ENCODE results near the gene DGCR8.

The DGCR8 gene

DNA sequence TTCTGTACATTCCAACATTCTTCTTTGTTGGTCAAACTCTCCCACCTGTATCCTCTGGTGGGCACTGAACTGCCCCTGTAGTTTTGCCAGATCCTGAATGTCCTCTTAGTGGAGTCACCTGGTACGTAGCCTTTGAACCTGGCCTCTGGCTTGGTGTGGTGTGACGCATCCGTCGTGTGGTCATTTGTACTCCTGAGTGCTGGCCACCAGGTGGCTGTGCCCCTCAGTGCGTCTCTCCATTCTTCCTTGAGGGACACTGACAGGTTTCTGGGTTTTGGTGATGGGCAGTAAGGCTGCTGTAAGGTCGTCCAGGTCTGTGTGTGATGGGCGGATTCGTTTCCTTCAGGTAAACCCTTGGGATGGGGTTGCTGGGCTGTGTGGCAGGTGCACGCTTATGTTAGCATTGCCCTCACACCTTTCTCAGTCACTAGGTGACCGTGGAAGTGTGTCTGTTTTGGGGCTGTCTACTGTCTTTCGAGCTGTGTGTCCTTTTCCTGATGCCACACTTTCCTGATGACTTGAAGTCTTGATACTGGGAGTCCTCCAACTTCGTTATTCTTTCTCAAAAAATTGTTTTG, 22.3 kb downstream of the DGCR8 start:
- no peak overlapping the region for H3K4me3 ChIP-seq (ENCODE audit: low read depth, low read length)
- TF ChIP-seq, protein P1, sequence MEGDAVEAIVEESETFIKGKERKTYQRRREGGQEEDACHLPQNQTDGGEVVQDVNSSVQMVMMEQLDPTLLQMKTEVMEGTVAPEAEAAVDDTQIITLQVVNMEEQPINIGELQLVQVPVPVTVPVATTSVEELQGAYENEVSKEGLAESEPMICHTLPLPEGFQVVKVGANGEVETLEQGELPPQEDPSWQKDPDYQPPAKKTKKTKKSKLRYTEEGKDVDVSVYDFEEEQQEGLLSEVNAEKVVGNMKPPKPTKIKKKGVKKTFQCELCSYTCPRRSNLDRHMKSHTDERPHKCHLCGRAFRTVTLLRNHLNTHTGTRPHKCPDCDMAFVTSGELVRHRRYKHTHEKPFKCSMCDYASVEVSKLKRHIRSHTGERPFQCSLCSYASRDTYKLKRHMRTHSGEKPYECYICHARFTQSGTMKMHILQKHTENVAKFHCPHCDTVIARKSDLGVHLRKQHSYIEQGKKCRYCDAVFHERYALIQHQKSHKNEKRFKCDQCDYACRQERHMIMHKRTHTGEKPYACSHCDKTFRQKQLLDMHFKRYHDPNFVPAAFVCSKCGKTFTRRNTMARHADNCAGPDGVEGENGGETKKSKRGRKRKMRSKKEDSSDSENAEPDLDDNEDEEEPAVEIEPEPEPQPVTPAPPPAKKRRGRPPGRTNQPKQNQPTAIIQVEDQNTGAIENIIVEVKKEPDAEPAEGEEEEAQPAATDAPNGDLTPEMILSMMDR (IDR thresholded peaks at IDR 0.05; ENCODE audit: low read depth, low read length): no peak

DNA sequence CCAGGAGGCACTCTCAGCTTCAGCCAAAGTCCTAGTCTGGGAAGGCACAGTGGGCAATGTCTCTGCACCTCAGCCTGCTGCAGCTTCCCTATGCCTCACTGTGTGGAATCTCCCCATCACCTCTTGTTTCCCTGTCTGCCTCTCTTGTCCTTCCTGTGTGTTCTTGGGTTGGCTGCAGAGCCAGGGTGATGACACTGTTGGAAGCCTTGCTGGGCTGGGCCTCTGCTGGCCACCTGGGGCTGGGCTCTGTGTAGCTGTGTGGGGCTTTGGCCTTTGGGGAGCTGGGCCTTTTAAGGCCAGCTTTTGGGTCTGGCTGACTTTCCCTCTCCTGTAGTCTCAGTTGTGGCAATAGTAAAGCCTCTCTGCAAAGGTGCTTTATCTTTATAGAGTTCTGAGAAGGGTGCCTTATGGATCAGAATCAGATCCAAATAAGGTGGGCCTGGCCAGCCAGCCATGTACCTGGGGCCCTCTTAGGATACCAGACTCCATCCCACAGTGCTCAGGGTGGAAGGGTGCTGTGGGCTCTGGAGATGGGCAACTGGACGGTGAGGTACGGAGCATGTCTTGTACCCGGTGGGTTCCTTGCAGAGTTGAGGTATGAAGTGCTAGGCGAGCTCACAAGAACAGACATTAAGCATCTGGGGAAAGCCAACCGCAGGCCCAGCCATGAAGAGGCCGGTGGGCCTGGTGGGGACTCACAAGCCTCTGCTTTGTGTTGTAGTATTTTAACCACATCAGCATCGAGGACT, 25.6 kb downstream of the DGCR8 start:
- no peak overlapping the region for H3K4me3 ChIP-seq (ENCODE audit: low read depth, low read length)
- TF ChIP-seq, protein P1 (IDR thresholded peaks at IDR 0.05; ENCODE audit: low read depth, low read length): no peak

DNA sequence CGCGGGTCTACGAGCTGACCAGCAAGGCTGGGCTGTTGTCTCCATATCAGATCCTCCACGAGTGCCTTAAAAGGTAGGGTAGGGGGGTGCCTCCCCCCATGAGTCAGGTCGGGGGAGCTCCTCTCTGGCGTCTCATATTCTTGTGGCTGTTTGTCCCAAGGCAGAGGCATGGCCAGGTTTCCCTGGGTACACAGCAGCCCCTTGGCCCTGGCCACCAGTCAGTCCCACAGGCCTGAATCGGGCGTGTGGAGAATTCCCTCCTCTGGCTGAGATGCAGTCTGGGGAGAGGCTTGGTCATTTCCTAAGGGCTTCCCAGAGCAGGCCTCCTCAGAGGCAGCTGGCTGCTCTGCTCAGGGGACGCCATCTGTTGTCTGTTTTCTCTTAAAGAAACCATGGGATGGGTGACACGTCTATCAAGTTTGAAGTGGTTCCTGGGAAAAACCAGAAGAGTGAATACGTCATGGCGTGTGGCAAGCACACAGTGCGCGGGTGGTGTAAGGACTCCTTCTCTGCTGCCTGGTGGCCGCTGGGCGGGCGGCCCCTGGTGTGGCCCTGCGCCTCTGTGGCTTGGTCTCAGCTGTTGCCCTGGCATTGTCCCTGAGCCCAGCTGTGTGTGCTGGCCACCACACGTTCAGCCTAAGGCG, 26.3 kb downstream of the DGCR8 start:
- TF ChIP-seq, protein P1 (IDR thresholded peaks at IDR 0.05; ENCODE audit: low read depth, low read length): no peak
- H3K4me3 ChIP-seq (ENCODE audit: low read depth, low read length): no peak overlapping the region

DNA sequence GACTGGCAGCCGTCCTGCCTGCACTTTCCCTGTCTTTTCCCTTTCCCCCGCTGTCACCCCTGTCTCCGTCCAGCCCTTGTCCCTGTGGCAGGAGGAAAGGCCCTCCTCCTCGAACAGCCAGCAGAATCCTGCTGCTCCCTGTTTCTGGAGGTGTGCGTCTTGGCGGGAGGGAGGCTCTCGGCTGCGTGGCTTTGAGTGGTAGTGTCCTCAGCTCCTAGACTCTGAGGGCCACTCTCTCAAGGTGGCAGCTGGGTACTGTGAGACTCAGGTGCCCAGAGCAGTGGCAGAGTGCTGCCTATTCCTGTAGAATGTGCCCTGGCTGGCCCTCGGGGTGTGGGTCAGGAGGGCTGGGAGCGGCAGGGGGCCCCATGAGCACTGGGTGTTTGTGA, 26.8 kb downstream of the DGCR8 start:
- no peak overlapping the region for H3K4me3 ChIP-seq (ENCODE audit: low read depth, low read length)
- TF ChIP-seq, protein P1 (IDR thresholded peaks at IDR 0.05; ENCODE audit: low read depth, low read length): no peak

DNA sequence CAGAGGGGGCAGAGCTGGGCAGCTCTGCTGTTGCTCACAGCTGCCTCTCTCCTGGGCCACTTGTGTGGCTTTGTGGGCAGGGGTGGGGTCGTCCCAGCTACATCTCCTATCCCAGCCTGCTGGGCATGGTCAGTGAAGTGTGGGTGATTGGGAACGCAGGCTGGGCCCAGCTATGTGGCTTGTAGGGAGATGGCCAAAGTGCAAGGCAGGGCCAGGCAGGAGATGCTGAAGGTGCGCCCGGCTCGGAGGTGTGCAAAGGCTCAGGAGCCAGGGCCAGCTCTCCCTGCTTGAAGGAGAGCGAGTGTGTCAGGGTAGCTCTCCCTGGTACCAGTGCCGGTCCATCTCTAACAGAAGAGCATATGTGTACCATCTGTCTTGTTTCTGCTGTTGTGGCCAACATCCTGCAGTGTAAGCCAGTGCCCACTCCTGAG, 27.4 kb downstream of the DGCR8 start:
- no peak overlapping the region for H3K4me3 ChIP-seq (ENCODE audit: low read depth, low read length)
- TF ChIP-seq, protein P1 (IDR thresholded peaks at IDR 0.05; ENCODE audit: low read depth, low read length): no peak

DNA sequence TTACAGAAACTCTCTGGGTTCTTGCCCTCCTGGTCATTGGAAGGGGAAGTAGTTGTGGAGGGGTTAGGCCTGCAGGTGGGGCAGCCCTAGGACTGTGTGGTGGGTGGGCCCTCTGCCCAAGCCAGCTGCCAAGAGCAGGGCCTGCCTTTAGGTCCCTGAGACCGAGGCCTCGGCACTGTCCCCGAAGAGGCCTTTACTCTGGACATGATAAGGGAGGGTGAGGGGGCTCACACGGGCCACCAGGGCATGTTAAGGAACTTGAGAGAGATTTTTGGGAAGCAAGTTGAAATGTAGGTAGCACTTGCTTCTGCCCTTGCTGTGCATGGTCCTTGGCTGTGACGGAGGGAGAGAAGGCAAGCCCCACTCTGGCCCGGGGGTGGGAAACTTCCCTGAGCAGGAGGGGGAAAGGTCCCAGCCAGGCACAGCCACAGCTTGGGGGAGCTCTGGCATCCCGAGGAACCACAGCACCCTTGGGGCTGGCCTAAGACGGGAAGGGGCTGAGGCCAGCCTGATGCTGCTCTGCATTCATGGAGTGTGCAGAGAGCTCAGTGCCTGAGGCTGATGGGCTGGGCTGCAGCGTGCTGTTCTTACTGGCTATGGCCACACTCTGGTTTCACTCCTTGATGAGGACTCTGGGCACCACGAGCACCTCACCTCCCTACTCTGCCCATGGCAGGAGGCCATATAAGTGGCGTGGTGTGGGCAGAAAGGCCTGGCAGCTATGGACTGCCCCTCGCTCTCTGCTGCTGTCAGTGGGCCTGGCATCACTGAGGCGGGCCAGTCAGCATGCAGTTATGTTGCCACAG, 28.1 kb downstream of the DGCR8 start:
- TF ChIP-seq, protein P1 (IDR thresholded peaks at IDR 0.05; ENCODE audit: low read depth, low read length): no peak
- no peak overlapping the region for H3K4me3 ChIP-seq (ENCODE audit: low read depth, low read length)

Measured in WI38 (cell line).